Measurements from ENCODE around the gene ERI2.

DNA sequence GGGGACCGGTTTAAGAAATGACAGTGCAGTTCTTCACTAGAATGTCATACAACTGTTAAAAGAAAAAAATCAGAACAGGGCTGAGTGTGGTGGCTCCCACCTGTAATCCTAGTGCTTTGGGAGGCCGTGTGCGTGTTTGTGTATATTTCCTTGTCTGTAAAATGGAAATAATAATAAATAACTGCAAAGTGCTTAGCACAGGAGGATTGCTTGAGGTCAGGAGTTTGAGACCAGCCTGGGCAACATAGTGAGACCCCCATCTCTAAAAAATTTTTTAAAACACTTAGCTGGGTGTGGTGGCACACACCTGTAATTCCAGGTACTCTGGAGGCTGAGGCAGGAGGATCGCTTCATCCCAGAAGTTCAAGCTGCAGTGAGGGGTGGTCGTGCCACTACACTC lies 40.0 kb downstream of the ERI2 start:
- TF ChIP-seq, protein P1, sequence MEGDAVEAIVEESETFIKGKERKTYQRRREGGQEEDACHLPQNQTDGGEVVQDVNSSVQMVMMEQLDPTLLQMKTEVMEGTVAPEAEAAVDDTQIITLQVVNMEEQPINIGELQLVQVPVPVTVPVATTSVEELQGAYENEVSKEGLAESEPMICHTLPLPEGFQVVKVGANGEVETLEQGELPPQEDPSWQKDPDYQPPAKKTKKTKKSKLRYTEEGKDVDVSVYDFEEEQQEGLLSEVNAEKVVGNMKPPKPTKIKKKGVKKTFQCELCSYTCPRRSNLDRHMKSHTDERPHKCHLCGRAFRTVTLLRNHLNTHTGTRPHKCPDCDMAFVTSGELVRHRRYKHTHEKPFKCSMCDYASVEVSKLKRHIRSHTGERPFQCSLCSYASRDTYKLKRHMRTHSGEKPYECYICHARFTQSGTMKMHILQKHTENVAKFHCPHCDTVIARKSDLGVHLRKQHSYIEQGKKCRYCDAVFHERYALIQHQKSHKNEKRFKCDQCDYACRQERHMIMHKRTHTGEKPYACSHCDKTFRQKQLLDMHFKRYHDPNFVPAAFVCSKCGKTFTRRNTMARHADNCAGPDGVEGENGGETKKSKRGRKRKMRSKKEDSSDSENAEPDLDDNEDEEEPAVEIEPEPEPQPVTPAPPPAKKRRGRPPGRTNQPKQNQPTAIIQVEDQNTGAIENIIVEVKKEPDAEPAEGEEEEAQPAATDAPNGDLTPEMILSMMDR (IDR thresholded peaks at IDR 0.05 in 8 of 11, conservative IDR thresholded peaks at IDR 0.05 in 3 of 11) = no peak
- TF ChIP-seq POLR2A (IDR thresholded peaks at IDR 0.05) (no peak), POLR2AphosphoS5 (IDR thresholded peaks at IDR 0.05) (no peak)
